Endothelial cell of umbilical vein (primary cell): ENCODE data around the gene INPP4B. TPM values are rescaled to one million over a fixed set of nuclear protein-coding genes. Genes with fewer than 3 reads are reported as not detected.

Experiments
- BruUV-seq: library from RNA; stranded (reverse); fragments of 400-500 nt; replicated peaks from 2 replicates; lab custom pipeline; 2021; lab: Mats Ljungman, UMichigan
- CTCF ChIA-PET: fragments of 300-600, 350-600 bp; sonication (Branson Sonifier 250); formaldehyde crosslinking; loops from one replicate; lab custom pipeline; 2021; ENCODE audit warnings: antibody characterized with exemption, inconsistent platforms; lab: Charles Lee
- POLR2A ChIA-PET: fragments of 300-600, 350-600 bp; sonication (Branson Sonifier 250); formaldehyde crosslinking; loops from one replicate; lab custom pipeline; 2021; ENCODE audit warnings: antibody characterized with exemption, inconsistent platforms; lab: Charles Lee
- DNase-seq: peaks from one replicate; pipeline ENCODE4 v3.0.0-alpha.2; 2011; ENCODE audit warnings: low read depth, low spot score
- FAIRE-seq: peaks from 2 replicates; lab custom pipeline; 2011; peaks lifted over from hg19 to GRCh38; lab: Jason Lieb, UNC
- H2AFZ ChIP-seq: 2 replicates; pipeline ENCODE4 v1.6.0; 2012; ENCODE audit warnings: low read depth, low read length, control low read depth, inconsistent platforms
- H3K27ac ChIP-seq: 2 replicates; pipeline ENCODE4 v1.5.1; 2011; ENCODE audit warnings: low read depth, mild to moderate bottlenecking, control low read depth, low read length, moderate library complexity; ENCODE audit not compliant: insufficient read depth
- H3K27me3 ChIP-seq, 2 experiments: 2 replicates each; pipeline versions ENCODE4 v1.6.0 to v1.6.1; 2011; ENCODE audit warnings: low read length in 2 of 2, mixed read lengths in 1 of 2; ENCODE audit not compliant: control insufficient read depth in 2 of 2, insufficient read depth in 2 of 2
- H3K36me3 ChIP-seq, 2 experiments: 2 replicates in 1 of 2; 3 replicates in 1 of 2; pipeline ENCODE4 v1.5.1; 2011; ENCODE audit warnings: low read length in 2 of 2, mild to moderate bottlenecking in 1 of 2, moderate library complexity in 1 of 2; ENCODE audit not compliant: control insufficient read depth in 2 of 2, insufficient read depth in 2 of 2; ENCODE audit errors: extremely low read depth in 1 of 2
- H3K4me1 ChIP-seq: 3 replicates; pipeline ENCODE4 v1.5.1; 2011; ENCODE audit warnings: mild to moderate bottlenecking, low read length; ENCODE audit not compliant: control insufficient read depth, insufficient read depth; ENCODE audit errors: extremely low read depth
- H3K4me2 ChIP-seq: 2 replicates; pipeline ENCODE4 v1.6.1; 2011; ENCODE audit warnings: low read length, control low read depth, mixed read lengths; ENCODE audit not compliant: insufficient read depth
- H3K4me3 ChIP-seq, 3 experiments: fragments of 200-600 bp in 1 of 3; sonication (generic), shearing (Covaris generic) in 1 of 3; replicated peaks in 1 of 3; 2 replicates each; pipeline ENCODE4 v1.5.1; 2011 to 2016; ENCODE audit warnings: control low read depth in 3 of 3, low read length in 3 of 3, mild to moderate bottlenecking in 2 of 3, inconsistent platforms in 1 of 3, low read depth in 1 of 3, moderate library complexity in 1 of 3; ENCODE audit not compliant: insufficient read depth in 1 of 3
- H3K79me2 ChIP-seq: 2 replicates; pipeline ENCODE4 v1.6.0; 2012; ENCODE audit warnings: low read length, inconsistent platforms; ENCODE audit not compliant: control insufficient read depth, insufficient read depth
- H3K9ac ChIP-seq: replicated peaks from 2 replicates; pipeline ENCODE3; 2011; ENCODE audit warnings: low read length, control low read depth; ENCODE audit not compliant: insufficient read depth; ENCODE audit errors: extremely low read depth
- H3K9me1 ChIP-seq: replicated peaks from 3 replicates; pipeline ENCODE4 v1.6.0; 2011; ENCODE audit warnings: mild to moderate bottlenecking, low read length; ENCODE audit not compliant: control insufficient read depth, insufficient read depth; ENCODE audit errors: extremely low read depth
- H3K9me3 ChIP-seq: replicated peaks from 2 replicates; pipeline ENCODE4 v1.5.1; 2012; ENCODE audit warnings: low read length, inconsistent platforms; ENCODE audit not compliant: control insufficient read depth, insufficient read depth
- H4K20me1 ChIP-seq: replicated peaks from 2 replicates; pipeline ENCODE3; 2011; ENCODE audit warnings: mild to moderate bottlenecking, low read length; ENCODE audit not compliant: control insufficient read depth, insufficient read depth; ENCODE audit errors: extremely low read depth
- CTCF ChIP-seq, 2 donors: IDR thresholded peaks; 1 replicate in 1 of 2; 2 replicates in 1 of 2; pipeline ENCODE4 v1.5.1; 2011; ENCODE audit warnings: low read length in 2 of 2, mild to moderate bottlenecking in 2 of 2, moderate library complexity in 2 of 2, control low read depth in 1 of 2, inconsistent platforms in 1 of 2, low read depth in 1 of 2; ENCODE audit not compliant: insufficient read depth in 1 of 2; ENCODE audit errors: extremely low read depth in 1 of 2
- EZH2 ChIP-seq: IDR thresholded peaks from 2 replicates; pipeline ENCODE4 v1.6.1; 2012; ENCODE audit warnings: borderline replicate concordance, low read depth, mild to moderate bottlenecking, moderate library complexity, low read length, inconsistent platforms; ENCODE audit not compliant: severe bottlenecking
- FOS ChIP-seq: IDR thresholded peaks from 2 replicates; pipeline ENCODE4 v1.6.1; 2011; ENCODE audit warnings: mild to moderate bottlenecking, low read length, moderate library complexity, borderline replicate concordance; ENCODE audit not compliant: insufficient read depth
- GATA2 ChIP-seq: IDR thresholded peaks from 2 replicates; pipeline ENCODE4 v1.7.0; 2011; ENCODE audit warnings: low read depth, mild to moderate bottlenecking, moderate library complexity, mixed read lengths, low read length; ENCODE audit not compliant: insufficient read length, insufficient read depth
- JUN ChIP-seq: IDR thresholded peaks from 2 replicates; pipeline ENCODE4 v1.6.1; 2011; ENCODE audit warnings: borderline replicate concordance, low read depth; ENCODE audit not compliant: insufficient read length, insufficient read depth
- MAX ChIP-seq: IDR thresholded peaks from 2 replicates; pipeline ENCODE4 v1.6.1; 2011; ENCODE audit not compliant: insufficient read depth, insufficient read length
- MYC ChIP-seq: IDR thresholded peaks from one replicate; pipeline ENCODE4 v1.6.1; 2011; ENCODE audit warnings: mild to moderate bottlenecking, low read depth, low read length
- POLR2A ChIP-seq: IDR thresholded peaks from 2 replicates; pipeline ENCODE4 v1.6.1; 2012; ENCODE audit warnings: low read depth, mild to moderate bottlenecking, control low read depth, low read length
- POLR2AphosphoS5 ChIP-seq: IDR thresholded peaks from 2 replicates; pipeline ENCODE4 v1.6.1; 2012; ENCODE audit warnings: low read depth, mild to moderate bottlenecking, control low read depth, low read length, moderate library complexity; ENCODE audit not compliant: insufficient read depth
- dilution Hi-C: fragments of 300-500 bp; cut with MboI; formaldehyde crosslinking; loops from one replicate; pipeline ENCODE4 v1.15.0; 2019; ENCODE audit warnings: low sequenced_read_pairs; ENCODE audit not compliant: extremely low pct_ligation_motif_present
- intact Hi-C: fragments of 100-400 bp; cut with micrococcal nuclease; formaldehyde crosslinking; loops from one replicate; pipeline ENCODE4 v1.10.0; 2022
- polyA plus RNA-seq, 4 experiments: library from polyadenylated mRNA; depleted of rRNA in 3 of 4; stranded (reverse) in 3 of 4; unstranded in 1 of 4; fragments of >200 nt; gene quantifications; 2 replicates each; pipeline versions ENCODE4 v1.2.1 to v1.2.3, GENCODE V29; 2011 to 2012; ENCODE audit warnings: missing spikeins in 1 of 4
- total RNA-seq: library from RNA; stranded (reverse); gene quantifications from 2 replicates; pipeline ENCODE4 v1.2.3, GENCODE V29; 2021

The INPP4B gene
- total and polyA plus RNA-seq, 2 donors (not counting 3 experiments of a cell fraction or from before 2014, with no cell fraction given), result 0.41 to 3.1 TPM

GRCh38 chr4:142161086-142161485, 685.0 kb downstream of the INPP4B start:
- ChIA-PET CTCF (no interaction called here), POLR2A (no interaction called here)
- no peak overlapping the region for H2AFZ ChIP-seq
- no peaks in the 10 kb centered on the region for H3K36me3 ChIP-seq
- no peak overlapping the region for H3K27ac ChIP-seq
- H4K20me1 ChIP-seq, result no peaks in the 10 kb centered on the region
- TF ChIP-seq MAX (no peak), EZH2 (no peak), POLR2A (no peak), GATA2 (no peak), POLR2AphosphoS5 (no peak), MYC (no peak), FOS (no peak), CTCF (IDR thresholded peaks at IDR 0.05; ENCODE audit: extremely low read depth in 1 of 2, insufficient read depth in 1 of 2, low read depth in 1 of 2, low read length in 2 of 2) (no peak), JUN (no peak)
- no peaks in the 10 kb centered on the region for H3K4me1 ChIP-seq
- dilution Hi-C loops (no loop called here), intact Hi-C loops (no loop called here)
- no peaks in the 10 kb centered on the region for H3K9me1 ChIP-seq
- no TSS peak for BruUV-seq
- no peaks in the 10 kb centered on the region for H3K9me3 ChIP-seq
- no peak overlapping the region for H3K9ac ChIP-seq
- H3K4me2 ChIP-seq, result no peak overlapping the region
- DNase-seq (no peak), FAIRE-seq (no peak)
- no peaks in the 10 kb centered on the region for H3K79me2 ChIP-seq
- H3K4me3 ChIP-seq, result no peak overlapping the region
- H3K27me3 ChIP-seq, result no peaks in the 10 kb centered on the region
